ENCODE results near the gene STXBP1.

GRCh38 chr9:127710204-127710783 is 98.2 kb downstream of the STXBP1 start:
- TF ChIP-seq CTCF (tag by site-specific recombination; IDR thresholded peaks at IDR 0.05) (no peak), ZNF274 (IDR thresholded peaks at IDR 0.05; ENCODE audit: low read length) (no peak), ZNF274 (tag by site-specific recombination; IDR thresholded peaks at IDR 0.05; ENCODE audit: borderline replicate concordance) (no peak)

All from HEK293 (cell line).